ENCODE results near the gene CEP192.
A peak's percentile ranks its signal among the peaks of the same experiment; 100 is the strongest.
"Not testable (repeated sequence)": the region's sequence is repeated elsewhere in the genome, so short reads cannot be mapped to it uniquely, and the experiment has no call there.

Gene CEP192, protein sequence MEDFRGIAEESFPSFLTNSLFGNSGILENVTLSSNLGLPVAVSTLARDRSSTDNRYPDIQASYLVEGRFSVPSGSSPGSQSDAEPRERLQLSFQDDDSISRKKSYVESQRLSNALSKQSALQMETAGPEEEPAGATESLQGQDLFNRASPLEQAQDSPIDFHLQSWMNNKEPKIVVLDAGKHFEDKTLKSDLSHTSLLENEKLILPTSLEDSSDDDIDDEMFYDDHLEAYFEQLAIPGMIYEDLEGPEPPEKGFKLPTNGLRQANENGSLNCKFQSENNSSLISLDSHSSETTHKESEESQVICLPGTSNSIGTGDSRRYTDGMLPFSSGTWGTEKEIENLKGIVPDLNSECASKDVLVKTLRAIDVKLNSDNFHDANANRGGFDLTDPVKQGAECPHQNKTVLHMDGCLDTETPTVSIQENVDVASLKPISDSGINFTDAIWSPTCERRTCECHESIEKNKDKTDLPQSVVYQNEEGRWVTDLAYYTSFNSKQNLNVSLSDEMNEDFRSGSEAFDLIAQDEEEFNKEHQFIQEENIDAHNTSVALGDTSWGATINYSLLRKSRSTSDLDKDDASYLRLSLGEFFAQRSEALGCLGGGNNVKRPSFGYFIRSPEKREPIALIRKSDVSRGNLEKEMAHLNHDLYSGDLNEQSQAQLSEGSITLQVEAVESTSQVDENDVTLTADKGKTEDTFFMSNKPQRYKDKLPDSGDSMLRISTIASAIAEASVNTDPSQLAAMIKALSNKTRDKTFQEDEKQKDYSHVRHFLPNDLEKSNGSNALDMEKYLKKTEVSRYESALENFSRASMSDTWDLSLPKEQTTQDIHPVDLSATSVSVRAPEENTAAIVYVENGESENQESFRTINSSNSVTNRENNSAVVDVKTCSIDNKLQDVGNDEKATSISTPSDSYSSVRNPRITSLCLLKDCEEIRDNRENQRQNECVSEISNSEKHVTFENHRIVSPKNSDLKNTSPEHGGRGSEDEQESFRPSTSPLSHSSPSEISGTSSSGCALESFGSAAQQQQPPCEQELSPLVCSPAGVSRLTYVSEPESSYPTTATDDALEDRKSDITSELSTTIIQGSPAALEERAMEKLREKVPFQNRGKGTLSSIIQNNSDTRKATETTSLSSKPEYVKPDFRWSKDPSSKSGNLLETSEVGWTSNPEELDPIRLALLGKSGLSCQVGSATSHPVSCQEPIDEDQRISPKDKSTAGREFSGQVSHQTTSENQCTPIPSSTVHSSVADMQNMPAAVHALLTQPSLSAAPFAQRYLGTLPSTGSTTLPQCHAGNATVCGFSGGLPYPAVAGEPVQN (N-terminal part only)

DNA sequence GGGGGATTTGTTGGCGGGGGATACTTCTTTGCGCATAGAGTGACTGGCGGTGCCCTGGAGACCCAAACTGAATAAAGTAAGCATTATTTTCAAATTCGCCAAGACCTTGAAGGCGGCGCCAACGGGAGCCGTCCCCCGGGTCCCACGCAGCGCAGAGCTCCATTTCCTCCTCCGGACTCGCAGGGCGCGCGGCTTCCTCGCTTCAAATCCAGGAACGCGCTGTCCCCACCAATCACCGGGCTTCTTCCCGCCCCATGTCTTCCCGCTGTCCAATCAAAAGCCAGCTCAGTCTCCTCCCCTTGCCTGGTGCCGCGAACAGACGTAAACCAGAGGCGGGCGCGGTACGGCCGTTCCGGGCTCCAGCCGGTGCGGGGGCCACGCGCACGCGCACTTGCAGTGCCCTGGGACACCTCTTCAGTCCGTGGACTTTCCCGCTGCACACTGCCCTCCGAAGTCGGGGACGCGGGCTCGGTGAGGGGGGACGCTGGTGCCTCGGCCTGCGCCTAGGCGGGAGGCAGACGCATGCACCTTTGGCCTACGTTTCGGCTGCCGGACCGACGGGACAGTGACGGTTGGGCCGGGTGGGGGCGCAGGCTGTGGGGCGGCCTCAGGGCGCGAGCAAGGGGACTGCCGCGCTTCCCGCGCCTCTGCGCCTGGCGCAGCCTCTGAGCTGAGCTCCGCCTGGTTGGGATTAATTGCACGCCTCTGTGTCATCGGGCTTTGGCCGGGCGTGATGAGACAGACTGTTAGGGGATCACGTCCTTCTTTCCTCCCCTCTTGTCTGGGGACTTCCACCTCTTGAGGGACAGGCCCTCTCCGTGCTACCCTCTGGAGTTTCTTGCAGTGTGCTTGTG lies at the start of gene CEP192:
TSS of gene CEP192 (plus strand) at position 396 of the 854 bp plus-strand sequence. CDS start 8,063 bp downstream, outside the sequence.
- peak; percentile 99 for DNase-seq (ENCODE audit: low spot score)

DNA sequence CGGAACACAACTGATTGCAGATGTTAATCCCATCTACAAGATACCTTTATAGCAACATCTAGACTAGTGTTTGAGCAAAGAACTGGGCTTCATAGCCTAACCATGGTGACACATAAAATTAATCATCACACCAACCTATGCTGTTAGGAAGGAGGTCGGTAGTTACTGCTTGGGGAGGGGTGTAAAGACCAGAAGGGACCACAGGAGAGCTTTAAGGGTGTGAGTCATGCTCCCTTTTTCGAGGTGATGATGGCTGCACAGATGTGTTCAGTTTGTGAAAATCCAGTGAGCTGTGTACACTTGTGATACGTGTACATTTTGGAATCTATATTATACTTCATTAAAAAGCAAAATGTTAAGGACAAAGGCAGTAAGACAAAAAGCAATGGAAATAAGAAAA lies 47.9 kb upstream of the CEP192 start:
- no peak for DNase-seq (ENCODE audit: low spot score)

DNA sequence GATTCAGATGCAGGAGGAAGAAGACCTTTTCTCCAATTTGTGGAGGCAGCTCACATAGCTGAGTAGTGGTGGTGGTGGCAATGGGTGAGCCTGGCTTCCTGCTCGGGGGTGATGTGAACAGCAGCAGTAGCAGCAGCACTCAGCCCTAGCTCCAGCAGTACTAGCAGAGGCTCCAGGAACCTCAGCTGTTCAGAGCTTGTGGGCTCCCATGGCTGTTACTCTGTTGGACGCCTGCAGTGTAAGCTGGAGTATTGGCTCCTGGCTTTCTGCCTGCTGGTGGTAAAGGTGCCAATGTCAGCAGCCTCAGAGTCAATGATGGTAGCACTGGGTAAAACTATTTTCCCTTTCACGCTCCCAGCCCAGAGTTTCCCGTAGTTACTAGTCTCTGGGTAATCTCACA lies 46.5 kb upstream of the CEP192 start:
- no peak for DNase-seq (ENCODE audit: low spot score)

DNA sequence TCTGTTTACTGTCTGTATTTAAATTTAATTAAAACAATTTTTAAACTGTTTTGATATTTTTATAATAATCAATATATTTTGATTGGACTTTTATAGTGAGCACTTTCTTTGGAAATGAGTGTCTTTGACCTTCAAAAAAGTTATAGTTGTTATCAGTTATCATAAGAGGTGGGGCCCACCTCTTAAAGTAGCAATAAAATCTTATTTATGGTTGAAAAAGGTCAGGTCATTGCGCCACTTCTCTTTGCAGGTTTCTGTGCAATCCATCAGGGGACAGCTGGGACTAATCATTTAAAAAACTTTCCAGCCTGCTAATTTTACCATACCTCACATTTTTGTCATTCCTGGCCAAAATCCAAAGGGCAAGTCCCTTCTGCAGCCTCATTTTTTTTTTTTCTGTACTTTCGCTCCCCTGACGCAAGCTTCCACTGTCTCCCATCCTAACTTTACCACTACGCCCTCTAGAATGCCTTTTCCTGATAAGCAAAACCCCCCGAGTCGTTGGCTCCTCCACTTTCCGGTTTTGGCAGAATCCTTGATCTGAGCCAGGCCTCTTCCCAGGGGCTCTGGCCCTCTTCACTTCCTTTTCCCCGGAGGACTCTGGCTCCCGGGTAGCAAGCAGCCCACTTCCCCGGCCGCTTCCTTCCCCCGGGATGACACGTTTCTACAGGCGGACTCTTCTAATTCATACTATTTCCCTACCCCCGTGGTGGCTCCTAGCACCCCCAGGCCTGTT lies 44.4 kb upstream of the CEP192 start:
- DNase-seq (ENCODE audit: low spot score): peak; percentile 34

DNA sequence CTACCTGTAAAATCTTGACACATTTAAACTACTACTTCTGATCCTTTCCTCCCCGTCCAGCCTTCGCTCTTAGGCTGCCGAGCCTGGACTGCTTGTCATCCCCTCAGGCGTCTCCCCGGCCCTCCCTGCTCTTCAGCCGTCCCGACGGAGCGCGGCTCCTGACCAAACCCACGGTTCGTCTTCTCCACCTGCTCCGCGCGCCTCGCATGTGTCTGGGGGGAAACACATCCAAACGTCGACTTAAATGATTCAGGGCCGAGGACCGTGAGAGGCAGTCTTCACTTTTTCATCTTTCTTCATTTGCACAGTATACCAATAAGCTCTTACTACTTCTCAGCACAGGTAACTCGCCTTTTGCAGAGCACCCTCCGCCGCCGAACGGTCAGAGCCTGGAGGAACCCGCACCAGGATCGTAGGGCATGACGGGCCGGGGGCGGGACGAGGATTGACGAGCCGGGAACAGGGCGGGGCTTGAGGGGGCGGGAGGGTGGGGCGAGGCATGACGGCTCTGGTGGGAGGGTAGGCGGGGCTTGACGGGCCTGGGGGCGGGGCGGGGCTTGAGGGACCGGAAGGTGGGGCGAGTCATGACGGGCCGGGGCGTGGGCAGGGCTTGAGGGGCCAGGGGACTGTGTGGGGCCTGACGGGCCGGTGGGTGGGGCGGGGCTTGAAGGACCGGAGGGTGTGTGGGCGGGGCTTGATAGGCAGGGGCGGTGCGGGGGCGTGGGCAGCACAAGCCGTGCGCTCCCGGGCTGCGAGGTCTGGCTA lies 43.7 kb upstream of the CEP192 start, which contains the start of gene SEH1L:
TSS of gene SEH1L (plus strand) at position 727 of the 765 bp plus-strand sequence. CDS start 111 bp downstream, outside the sequence.
- peak; percentile 99 for DNase-seq (ENCODE audit: low spot score)

DNA sequence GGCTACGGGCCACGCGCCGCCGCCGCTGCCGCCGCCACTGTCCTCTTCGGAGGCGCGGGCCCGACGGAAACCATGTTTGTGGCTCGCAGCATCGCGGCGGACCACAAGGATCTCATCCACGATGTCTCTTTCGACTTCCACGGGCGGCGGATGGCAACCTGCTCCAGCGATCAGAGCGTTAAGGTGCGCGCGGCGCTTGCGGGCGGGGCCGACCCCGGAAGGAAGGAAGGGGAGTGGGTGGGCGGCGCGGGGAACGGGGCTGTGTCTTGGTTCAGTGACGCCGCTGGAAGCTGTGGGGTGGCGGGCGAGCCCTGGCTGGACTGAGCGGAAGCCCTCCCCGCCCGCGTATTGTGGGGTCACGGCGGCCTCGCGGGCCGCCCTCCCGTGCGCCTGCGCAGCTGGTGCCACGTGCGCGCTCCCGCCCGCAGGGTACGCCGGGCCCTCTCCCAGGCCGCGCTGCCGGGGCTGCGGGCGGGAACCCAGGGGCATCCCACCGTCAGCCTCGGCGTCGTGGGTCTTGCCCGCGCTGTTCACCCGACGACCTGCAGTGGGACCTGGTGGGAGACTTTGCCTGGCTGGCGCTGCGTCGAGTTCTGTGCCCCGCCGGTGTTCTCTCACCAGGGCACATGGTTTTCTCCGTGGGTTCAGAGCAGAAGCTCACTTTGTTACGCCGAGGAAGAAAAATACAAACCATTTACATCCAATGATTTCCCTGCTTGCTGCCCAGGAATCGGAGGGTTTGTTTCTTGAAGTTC lies 42.9 kb upstream of the CEP192 start:
- peak; percentile 90 for DNase-seq (ENCODE audit: low spot score)

DNA sequence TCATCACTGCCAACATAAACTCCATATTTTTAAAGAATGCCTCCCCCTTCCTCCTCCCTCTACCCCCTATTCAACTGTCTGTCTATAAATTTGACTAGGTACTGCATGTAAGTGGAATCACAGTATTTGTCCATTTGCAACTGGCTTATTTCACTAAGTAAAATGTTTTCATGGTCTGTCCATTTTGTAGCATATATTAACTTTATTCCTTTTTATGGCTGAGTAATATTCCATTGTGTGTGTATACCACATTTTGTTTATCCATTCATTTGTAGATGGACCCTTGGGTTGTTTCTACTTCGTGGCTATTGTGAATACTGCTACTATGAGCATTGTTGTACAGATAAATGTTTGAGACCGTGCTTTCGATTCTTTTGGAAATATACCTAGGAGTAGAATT lies 32.7 kb upstream of the CEP192 start:
- DNase-seq (ENCODE audit: low spot score): no peak

DNA sequence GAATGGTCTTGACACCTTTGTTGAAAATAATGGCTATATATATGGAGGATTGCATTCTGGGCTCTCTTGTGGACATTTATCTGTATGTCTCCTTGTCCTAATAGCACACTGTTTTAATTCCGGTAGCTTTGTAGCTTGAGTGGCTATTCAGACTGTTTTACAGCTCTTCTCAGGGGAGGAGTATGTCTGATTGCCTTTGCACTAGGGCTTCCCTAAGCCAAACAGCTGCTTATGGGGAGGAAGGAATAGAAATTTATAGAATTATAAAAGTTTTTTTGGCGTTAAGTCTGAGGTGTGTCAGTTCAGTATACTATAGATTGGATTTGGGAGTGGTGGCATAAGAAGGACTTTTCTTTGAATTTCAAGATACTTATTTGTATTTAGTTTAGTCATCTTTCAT lies 30.8 kb upstream of the CEP192 start:
- no peak for DNase-seq (ENCODE audit: low spot score)

DNA sequence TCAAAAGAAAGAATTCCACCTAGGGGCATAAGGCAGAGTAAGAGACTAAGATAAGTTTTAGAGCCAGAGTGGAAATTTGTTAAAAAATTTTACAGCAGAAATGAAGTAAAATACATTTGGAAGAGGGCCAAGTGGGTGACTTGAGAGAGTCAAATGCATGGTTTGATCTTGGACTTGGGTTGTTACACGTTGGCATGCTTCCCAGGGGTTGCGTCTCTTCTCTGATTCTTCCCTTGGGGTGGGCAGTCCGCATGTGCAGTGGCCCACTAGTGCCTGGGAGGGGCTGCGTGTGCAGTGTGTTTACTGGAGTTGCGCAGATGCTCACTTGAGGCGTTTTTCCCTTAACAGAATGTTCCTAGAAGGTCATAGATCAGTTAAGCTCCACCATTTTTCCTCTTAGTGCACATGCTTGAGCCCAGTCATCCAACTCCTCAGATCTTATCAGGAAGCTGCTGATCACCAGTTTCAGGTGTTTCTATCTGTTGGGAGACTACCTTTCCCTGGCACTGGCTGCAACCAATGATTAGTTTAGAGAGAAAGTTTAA lies 30.2 kb upstream of the CEP192 start:
- no peak for DNase-seq (ENCODE audit: low spot score)

DNA sequence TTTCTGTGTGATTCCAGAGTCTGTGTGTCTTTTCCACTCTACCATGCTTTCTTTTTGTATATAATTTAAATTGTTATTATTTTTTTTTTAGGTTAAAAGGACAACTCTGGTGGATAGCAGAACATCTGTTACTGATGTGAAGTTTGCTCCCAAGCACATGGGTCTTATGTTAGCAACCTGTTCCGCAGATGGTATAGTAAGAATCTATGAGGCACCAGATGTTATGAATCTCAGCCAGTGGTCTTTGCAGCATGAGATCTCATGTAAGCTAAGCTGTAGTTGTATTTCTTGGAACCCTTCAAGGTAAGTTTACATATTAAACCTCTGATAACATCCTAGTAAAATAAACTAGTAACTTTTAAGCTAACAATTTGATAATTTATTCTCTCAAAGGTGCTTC lies 28.1 kb upstream of the CEP192 start:
- no peak for DNase-seq (ENCODE audit: low spot score)

DNA sequence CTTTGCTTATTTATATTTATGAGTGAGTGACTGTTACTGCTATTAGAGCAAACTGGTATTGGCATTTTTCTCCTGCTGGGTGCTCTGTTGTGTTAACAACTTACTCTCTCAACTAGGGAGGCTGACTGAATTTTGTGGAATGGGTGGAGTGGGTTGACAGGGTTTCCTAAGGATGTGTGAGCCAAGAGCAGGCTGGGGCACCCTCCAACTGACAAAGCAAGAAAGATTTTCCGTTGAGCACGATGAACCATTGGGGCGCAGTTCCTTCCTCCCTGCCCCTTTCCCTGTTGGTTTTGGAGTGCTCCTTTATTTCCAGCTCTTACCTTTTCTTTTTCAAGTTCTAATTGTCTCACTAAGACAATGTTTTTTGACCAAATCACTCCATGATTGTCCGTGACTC lies 23.0 kb upstream of the CEP192 start:
- DNase-seq (ENCODE audit: low spot score): no peak

DNA sequence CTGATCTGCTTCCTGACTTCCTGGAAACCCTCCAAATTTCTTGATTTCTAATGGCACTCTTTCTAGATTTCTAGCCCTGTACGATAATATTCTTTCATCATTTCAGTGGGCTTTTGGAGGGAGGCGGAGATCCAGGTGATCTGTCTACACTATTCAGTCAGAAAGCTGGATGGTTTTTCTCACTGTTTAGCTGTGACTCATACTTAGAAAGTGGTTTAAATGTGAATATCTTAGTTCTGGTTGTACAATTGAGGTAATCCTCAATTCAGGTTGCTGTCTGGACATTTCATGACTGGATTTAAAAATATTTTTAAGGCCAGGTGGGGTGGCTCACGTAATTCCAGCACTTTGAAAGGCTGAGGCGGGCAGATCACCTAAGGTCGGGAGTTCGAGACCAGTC lies 22.5 kb upstream of the CEP192 start:
- no peak for DNase-seq (ENCODE audit: low spot score)

DNA sequence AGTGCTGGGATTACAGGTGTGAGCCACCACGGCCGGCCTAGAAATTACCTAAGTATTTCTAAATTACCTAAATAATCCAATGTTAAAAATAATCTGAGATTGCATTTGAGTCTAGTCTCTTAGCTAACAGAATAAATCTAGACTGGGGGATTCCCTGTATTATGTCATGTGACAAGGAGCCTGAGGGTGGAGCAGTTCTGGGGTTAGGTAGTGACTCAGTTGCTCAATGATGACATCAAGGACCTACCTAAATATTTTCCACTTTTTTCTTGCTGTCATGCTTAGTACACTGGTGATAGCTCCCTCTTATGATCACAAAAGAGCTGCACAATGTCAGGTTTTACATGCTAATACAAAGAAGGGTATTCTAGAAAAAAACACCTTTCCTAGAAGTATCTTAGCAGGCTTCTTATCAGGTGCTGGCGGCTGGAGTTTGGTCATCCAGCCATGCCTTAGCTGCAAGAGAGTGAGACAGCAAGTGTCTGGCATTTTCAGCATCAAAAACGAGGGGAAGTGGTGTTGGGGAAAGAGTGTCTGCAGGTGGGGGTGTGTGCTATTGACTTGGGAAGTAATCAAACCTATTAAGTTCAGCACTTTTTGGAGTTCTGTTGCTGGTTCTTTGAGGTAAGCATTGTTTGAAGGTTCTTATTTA lies 17.5 kb upstream of the CEP192 start:
- no peak for DNase-seq (ENCODE audit: low spot score)

DNA sequence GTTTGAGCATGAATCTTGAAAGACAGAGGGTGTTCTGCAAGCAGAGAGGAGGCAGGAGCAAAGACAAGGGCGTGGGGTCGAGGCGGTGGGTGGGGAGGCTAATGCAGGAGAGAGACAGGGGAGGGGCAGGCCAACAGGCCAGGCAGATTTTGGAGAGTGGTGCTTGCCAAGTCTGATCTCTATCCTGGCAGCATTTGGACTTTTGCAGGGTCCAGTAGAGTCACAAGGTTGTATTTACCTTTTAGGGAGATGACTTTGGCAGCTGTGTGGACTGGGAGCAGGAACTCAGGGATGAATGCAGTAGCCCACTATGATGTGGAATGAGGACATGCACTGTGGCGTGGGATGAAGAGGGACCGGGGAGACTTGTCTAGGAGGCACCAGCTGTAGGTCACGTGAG lies 15.7 kb upstream of the CEP192 start:
- DNase-seq (ENCODE audit: low spot score): no peak

DNA sequence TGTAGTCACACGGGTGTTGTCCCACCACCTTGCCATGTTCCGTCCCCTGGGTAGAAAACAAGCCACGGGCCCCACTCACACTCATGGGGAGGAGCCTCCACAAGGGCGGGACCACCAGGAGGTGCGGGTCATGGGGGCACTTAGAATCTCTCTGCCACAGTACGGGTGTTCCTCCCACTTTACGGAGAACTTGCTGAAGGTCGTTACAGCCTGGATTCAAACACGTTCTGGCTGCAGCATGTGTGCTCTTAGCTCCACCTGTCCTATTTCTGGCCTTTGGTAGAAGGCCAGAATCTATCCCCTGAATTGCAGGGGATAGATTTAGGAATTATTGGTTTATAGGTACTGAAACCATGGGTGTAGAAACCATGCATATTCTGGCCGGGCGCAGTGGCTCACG lies 14.9 kb upstream of the CEP192 start:
- no peak for DNase-seq (ENCODE audit: low spot score)

DNA sequence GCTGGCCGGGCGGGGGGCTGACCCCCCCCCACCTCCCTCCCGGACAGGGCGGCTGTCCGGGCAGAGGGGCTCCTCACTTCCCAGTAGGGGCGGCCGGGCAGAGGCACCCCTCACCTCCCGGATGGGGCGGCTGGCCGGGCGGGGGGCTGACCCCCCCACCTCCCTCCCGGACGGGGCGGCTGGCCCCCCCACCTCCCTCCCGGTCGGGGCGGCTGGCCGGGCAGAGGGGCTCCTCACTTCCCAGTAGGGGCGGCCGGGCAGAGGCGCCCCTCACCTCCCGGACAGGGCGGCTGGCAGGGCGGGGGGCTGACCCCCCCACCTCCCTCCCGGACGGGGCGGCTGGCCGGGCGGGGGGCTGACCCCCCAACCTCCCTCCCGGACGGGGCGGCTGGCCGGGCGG lies 11.1 kb upstream of the CEP192 start:
- DNase-seq (ENCODE audit: low spot score): not testable (repeated sequence)

DNA sequence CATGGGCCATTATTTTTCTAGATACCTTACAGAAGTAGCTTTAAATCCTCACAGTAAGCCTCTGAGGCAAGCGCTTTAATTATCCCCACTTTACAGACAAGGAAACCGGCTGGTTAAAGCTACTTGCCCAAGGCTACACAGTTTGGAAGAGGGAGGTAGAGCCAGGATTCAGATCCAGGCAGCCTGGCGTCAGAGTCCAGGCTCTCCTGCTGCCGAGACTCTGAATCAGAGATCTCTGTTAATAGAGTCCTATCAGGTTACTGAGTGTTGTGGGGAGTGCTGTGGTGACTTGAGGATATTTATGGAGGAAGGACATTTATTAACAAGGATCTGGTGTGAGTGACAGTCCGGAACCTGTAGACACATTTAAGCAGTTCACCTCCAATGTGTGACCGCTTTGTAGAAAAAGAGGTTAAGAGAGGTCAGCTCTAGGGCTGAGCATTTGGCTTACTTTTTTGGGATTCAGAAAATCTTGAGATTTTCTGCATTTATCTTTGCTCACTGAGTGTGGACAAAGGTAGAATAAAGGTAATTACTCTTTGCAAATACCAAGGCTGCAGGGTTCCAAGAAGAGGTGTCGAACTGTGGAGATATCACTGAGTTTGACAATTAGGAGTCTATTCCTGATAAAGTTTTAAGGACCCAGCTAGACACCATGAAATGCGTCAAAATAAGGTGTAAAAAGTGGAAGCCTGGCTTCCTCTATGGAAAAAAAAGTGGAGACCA lies 1.6 kb upstream of the CEP192 start:
- DNase-seq (ENCODE audit: low spot score): no peak

Measured in putamen (tissue), 1 donor.